Osteocyte (in vitro differentiated cells): Measurements from ENCODE around the gene TUT7. TPM values are rescaled to one million over a fixed set of nuclear protein-coding genes. Genes with fewer than 3 reads are reported as not detected.
A peak's percentile ranks its signal among the peaks of the same experiment; 100 is the strongest.
"Not testable (repeated sequence)": the region's sequence is repeated elsewhere in the genome, so short reads cannot be mapped to it uniquely, and the experiment has no call there.

ENCODE experiments used
- DNase-seq: peaks from one replicate; pipeline ENCODE4 v3.0.0; 2021; ENCODE audit warnings: mixed read lengths; ENCODE audit not compliant: unreplicated experiment; ENCODE audit errors: extremely low spot score
- H3K27ac Mint-ChIP-seq: one replicate; pipeline ENCODE4 v1.8.0; 2021; ENCODE audit warnings: mild to moderate bottlenecking, mixed read lengths; ENCODE audit not compliant: unreplicated experiment
- H3K27me3 Mint-ChIP-seq: one replicate; pipeline ENCODE4 v1.8.0; 2021; ENCODE audit warnings: mixed read lengths; ENCODE audit not compliant: unreplicated experiment
- H3K36me3 Mint-ChIP-seq: one replicate; pipeline ENCODE4 v1.8.0; 2021; ENCODE audit warnings: mixed read lengths; ENCODE audit not compliant: unreplicated experiment
- H3K4me1 Mint-ChIP-seq: one replicate; pipeline ENCODE4 v1.8.0; 2021; ENCODE audit warnings: mixed read lengths; ENCODE audit not compliant: unreplicated experiment
- H3K4me3 Mint-ChIP-seq: one replicate; pipeline ENCODE4 v1.8.0; 2021; ENCODE audit warnings: mild to moderate bottlenecking, moderate library complexity, mixed read lengths; ENCODE audit not compliant: unreplicated experiment
- H3K9me3 Mint-ChIP-seq: one replicate; pipeline ENCODE4 v1.8.0; 2021; ENCODE audit warnings: mixed read lengths; ENCODE audit not compliant: unreplicated experiment
- CTCF ChIP-seq: fragments of 200-600 bp; sonication (generic); IDR thresholded peaks from 2 replicates; pipeline ENCODE4 v1.5.0; 2021; ENCODE audit warnings: antibody characterized with exemption, mild to moderate bottlenecking, moderate library complexity
- total RNA-seq: library from RNA; stranded (reverse); gene quantifications from 2 replicates; pipeline ENCODE4 v1.2.1, GENCODE V29; 2021

Gene TUT7
- total RNA-seq, 1 donor from 2014 or later = 24.8 TPM

DNA sequence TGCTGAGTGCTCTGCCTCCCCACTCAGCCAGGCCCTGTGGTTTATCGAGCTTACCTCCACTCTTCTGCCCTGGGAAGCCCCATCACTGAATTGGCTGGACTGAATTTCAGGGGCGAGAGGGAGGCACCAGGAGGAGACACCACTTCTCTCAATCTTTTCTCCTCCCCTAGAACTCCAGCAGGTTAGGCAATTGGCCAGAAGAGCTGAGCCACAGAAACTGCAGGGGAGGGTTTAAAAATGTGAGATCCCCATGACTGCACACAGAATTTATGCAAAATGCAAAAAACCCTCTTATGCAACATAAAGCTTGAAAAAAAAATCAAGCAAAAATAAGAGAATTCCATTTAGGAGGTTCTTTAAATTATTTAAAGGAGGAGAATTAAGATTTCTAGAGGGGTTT lies 29.9 kb downstream of the TUT7 start:
- Mint-ChIP-seq H3K4me3 (no peak overlapping the region), H3K27me3 (no peaks in the 10 kb centered on the region), H3K4me1 (peaks cover 27% of the 10 kb centered on the region), H3K27ac (no peak overlapping the region), H3K36me3 (peaks cover 50% of the 10 kb centered on the region), H3K9me3 (no peaks in the 10 kb centered on the region)
- no peak for DNase-seq
- TF ChIP-seq CTCF = no peak

- no peaks in the 10 kb centered on the region for H3K27me3 Mint-ChIP-seq
- H3K27ac Mint-ChIP-seq = peak overlapping the region; percentile 5
- TF ChIP-seq CTCF = no peak
- H3K9me3 Mint-ChIP-seq = no peaks in the 10 kb centered on the region
- H3K4me1 Mint-ChIP-seq = peaks cover 27% of the 10 kb centered on the region
- no peak for DNase-seq
- no peak overlapping the region for H3K4me3 Mint-ChIP-seq
- peaks cover 57% of the 10 kb centered on the region for H3K36me3 Mint-ChIP-seq
Measured at GRCh38 chr9:86322973-86323644, 31.1 kb downstream of the TUT7 start.

GRCh38 chr9:86321373-86321772 lies 32.8 kb downstream of the TUT7 start:
- Mint-ChIP-seq H3K4me1 (peaks cover 22% of the 10 kb centered on the region), H3K27ac (peak overlapping the region; percentile 78), H3K4me3 (no peak overlapping the region), H3K36me3 (peaks cover 50% of the 10 kb centered on the region), H3K9me3 (no peaks in the 10 kb centered on the region), H3K27me3 (no peaks in the 10 kb centered on the region)
- no peak for TF ChIP-seq CTCF
- no peak for DNase-seq

- no peak overlapping the region for H3K4me3 Mint-ChIP-seq
- H3K4me1 Mint-ChIP-seq = peaks cover 22% of the 10 kb centered on the region
- H3K9me3 Mint-ChIP-seq = no peaks in the 10 kb centered on the region
- H3K27me3 Mint-ChIP-seq = no peaks in the 10 kb centered on the region
- H3K27ac Mint-ChIP-seq = no peak overlapping the region
- TF ChIP-seq CTCF = no peak
- H3K36me3 Mint-ChIP-seq = peaks cover 54% of the 10 kb centered on the region
- DNase-seq = no peak
Measured at GRCh38 chr9:86318187-86318586, 36.0 kb downstream of the TUT7 start.

GRCh38 chr9:86315078-86315477 lies 39.1 kb downstream of the TUT7 start:
- Mint-ChIP-seq H3K36me3 (peaks cover 56% of the 10 kb centered on the region), H3K27me3 (no peaks in the 10 kb centered on the region), H3K4me1 (no peaks in the 10 kb centered on the region), H3K4me3 (no peak overlapping the region), H3K27ac (no peak overlapping the region), H3K9me3 (no peaks in the 10 kb centered on the region)
- TF ChIP-seq CTCF = no peak
- no peak for DNase-seq

DNA sequence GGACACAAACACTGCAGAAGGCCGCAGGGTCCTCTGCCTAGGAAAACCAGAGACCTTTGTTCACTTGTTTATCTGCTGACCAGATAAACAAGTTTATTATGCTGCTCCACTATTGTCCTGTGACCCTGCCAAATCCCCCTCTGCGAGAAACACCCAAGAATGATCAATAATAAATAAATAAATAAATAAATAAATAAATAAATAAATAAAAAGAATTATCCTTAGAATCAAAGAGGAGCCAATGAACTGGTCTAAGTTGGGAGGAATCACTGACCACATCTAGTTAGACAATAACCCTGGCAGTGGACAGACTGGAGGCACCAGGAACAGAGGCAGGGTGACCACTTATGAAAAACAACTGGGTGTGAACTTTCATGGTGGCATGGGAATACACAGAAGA lies 41.3 kb downstream of the TUT7 start:
- H3K4me1 Mint-ChIP-seq, H3K9me3 Mint-ChIP-seq, H3K27ac Mint-ChIP-seq, DNase-seq, H3K4me3 Mint-ChIP-seq, H3K27me3 Mint-ChIP-seq: not testable (repeated sequence)
- H3K36me3 Mint-ChIP-seq = peaks cover 60% of the 10 kb centered on the region
